Activated CD8-positive, alpha-beta memory T cell treated with anti-CD3 and anti-CD28 coated beads for 24 hours (primary cell): ENCODE data around the gene ARX.

Experiments
- DNase-seq: peaks from one replicate; pipeline ENCODE4 v3.0.0-alpha.2; 2020

Gene ARX

GRCh38 chrX:25015486-25016360 lies at the start of gene ARX:
Gene ARX, minus strand, starts transcription at chrX:25015965. Its CDS starts 228 bp downstream, at chrX:25015737.
- no peak for DNase-seq

DNA sequence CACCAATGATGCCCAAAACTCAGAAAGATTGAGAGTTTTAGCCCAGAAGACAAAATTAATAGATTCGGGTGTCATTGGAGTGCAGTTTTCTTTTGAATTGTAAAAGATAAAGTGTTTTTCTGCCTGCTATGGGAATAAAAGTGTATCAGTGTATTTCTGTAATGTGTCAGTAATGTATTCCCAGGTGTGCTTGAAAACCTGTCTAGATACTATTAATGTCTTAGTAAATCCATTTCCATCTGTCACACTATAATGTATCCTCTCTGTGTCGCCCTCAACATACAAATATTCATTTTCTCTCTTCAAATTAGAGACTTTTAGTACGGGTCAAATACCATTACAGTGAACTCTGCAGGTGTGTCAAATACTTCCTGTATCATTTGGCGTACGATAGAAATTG lies 43.5 kb upstream of the ARX start:
- DNase-seq, result no peak

- no peak for DNase-seq
Observed at GRCh38 chrX:25052798-25053534, 37.2 kb upstream of the ARX start.

DNA sequence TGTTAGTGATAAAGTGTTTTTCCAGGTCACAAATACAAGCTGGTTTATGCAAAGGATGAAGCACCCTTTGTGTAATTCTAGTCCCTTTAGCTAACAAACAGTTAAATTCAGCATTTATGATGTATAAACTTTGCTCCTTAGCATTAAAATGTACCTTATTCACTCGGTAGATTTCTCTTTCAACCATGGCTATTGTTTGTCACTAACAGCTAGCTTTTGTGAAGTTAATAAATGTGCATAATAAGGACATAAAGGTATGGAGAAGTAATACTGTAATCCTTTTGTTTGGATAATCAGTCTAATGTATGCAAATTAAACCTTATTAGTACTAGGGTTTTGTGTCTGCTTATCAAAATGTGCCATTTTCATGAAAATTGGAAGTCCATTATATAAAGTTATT lies 34.2 kb upstream of the ARX start:
- DNase-seq, result no peak

DNA sequence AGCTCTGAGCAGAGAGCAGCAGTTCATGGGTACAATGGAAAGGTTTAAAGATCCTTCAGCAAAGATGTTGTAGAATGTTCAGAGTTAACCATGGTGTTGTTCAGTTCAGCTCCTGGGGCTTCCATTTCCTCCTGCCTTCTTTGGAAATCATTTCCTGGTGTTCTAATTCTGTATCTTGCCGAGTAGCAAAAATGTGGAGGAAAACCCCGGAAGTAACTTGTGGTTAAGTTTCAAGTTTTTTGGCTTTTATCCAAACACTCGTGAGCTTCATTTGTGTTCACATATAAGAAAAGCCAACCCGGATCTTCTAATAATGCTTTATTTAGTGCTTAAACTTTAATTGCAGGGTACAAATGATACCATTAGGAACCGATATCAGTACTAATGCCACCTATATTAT lies 33.6 kb upstream of the ARX start:
- no peak for DNase-seq

- DNase-seq, result no peak
Observed at GRCh38 chrX:25048178-25048577, 32.4 kb upstream of the ARX start.

DNA sequence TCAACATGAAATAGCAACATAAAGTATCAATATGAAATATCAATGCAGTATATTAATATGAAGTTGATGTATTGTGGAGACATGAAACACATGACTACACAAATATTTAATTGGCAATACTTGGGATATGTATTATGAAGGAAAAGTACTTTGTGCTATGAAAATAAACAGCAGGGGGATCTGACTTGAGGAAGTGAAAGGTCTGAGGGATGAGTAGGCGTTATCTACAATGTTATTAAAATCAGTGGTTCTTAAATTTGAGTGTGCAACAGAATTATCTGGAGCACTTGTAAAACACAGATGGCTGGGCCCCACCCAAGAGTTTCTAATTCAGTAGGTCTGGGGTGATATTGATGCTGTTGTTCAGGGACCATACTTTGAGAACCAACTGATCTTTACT lies 27.4 kb upstream of the ARX start:
- no peak for DNase-seq

GRCh38 chrX:25039036-25039435 lies 23.3 kb upstream of the ARX start:
- DNase-seq, result no peak

GRCh38 chrX:25034889-25035288 lies 19.1 kb upstream of the ARX start:
- DNase-seq, result no peak

- DNase-seq, result no peak
Observed at GRCh38 chrX:25029288-25029825, 13.6 kb upstream of the ARX start.

- no peak for DNase-seq
Observed at GRCh38 chrX:25028726-25029125, 13.0 kb upstream of the ARX start.

- DNase-seq, result no peak
Observed at GRCh38 chrX:25026576-25026975, 10.8 kb upstream of the ARX start.

GRCh38 chrX:25025615-25026014 lies 9.8 kb upstream of the ARX start:
- no peak for DNase-seq

GRCh38 chrX:25023908-25024307 lies 8.1 kb upstream of the ARX start:
- no peak for DNase-seq

GRCh38 chrX:25022499-25023325 lies 6.9 kb upstream of the ARX start:
- no peak for DNase-seq

DNA sequence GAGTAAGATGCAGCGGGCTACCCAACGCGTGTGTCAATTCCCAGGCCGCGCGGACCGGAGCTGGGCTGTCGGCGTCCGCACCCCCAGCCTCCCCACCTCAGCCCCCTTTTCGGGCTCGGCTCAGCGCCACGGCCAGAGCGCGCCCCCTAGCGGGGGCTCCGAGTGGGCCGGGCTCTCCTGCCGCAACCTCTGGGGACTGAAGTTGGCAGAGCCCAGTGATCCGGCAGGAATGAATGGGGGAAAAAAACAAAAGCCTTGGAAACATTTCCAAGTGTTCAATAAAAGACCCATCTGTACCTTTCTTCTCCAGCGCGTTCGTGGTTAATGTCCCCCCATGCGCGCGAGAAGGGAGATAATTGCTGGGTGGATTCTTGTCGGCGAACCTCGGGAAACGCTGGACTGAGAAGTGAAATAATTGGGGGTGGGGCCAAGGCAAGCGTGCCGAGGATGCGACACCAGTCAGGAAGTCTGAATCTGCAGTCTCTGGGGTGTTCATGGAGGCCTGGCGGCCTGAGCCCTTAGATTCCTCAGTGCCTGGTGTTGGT lies 5.2 kb upstream of the ARX start:
- no peak for DNase-seq

- no peak for DNase-seq
Observed at GRCh38 chrX:25020391-25020904, 4.7 kb upstream of the ARX start.

DNA sequence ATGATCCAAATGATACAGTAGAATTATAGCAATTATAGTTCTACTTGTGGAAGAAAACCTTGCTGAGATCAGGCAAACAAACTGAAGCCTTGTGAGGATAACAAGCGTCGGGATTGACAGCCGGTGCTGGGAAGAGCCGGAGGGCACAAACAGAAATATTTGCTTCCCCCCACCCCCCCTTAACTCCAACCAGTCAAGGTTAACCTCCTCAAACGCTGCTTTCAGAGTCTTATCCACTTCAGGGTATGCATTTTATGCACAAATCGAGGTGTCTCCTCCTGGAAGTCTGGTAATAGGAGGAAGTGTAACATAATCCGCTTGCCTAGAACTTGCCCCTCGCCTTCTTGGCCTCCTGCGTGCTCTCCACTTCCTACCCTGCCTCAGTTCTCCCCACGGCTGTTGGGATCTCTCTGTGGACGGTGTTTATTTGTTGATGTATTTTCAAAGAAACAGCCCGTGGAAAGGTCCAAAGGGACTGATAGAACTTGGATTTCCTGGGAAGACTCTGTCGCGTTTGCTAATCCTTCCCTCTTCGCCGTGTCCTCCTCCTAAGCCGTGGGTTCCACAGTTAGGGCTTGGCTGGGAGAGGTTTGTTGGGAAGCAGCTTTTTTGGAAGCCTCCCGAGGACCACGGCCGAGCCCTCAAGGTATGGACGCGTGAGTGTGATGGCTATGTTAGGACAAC lies 4.1 kb upstream of the ARX start:
- no peak for DNase-seq

- DNase-seq, result no peak
Observed at GRCh38 chrX:25018682-25019081, 2.9 kb upstream of the ARX start.

DNA sequence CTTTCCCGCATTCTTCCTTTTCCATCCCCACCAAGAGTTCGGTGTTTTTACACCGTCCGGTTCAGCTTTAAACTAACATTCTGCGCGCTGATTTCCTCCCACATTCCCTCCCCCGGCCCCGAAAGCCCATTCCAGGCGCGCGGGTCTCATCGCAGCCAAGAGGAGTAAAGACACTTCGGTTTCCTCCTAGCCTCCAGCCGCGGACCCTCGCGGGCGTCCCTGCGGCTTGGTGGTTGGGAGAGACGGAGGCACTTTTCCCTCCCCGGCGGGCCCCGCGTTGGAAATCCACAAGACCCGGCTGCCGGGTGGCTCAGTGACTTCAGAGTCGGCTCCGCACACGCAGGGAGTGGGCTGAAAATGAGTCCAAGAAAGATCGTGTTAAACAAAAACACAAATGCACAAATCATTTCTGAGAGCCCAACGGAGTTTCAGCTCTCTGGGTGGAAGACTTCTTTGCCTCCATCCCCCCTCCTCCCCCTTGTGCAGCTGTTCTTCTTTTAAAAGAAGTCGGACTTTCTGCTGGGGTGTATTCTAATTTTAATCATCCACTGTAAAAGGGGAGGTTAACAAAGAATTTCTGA lies 2.0 kb upstream of the ARX start:
- DNase-seq, result no peak

GRCh38 chrX:25016938-25017598 lies 1.3 kb upstream of the ARX start:
- DNase-seq, result no peak
